Limb (tissue), 2 donors: Measurements from ENCODE around the gene BAIAP2L2.
"Not testable (repeated sequence)": the region's sequence is repeated elsewhere in the genome, so short reads cannot be mapped to it uniquely, and the experiment has no call there.

Experiments used
- DNase-seq, 2 donors: peaks; one replicate each; pipeline ENCODE4 v3.0.0-alpha.2; 2016; ENCODE audit errors: extremely low spot score in 2 of 2

The BAIAP2L2 gene

GRCh38 chr22:38127869-38128268 is 17.4 kb upstream of the BAIAP2L2 start:
- DNase-seq = no peak

GRCh38 chr22:38126928-38127668 is 16.6 kb upstream of the BAIAP2L2 start:
- DNase-seq = no peak

- no peak for DNase-seq
Observed at GRCh38 chr22:38125751-38126201, 15.3 kb upstream of the BAIAP2L2 start.

- DNase-seq = no peak
Observed at GRCh38 chr22:38125038-38125610, 14.6 kb upstream of the BAIAP2L2 start.

- peak in 1 of 2 donors; percentile 26 for DNase-seq
Observed at GRCh38 chr22:38124236-38124974, 13.9 kb upstream of the BAIAP2L2 start.

- DNase-seq = no peak
Observed at GRCh38 chr22:38122616-38123015, 12.1 kb upstream of the BAIAP2L2 start.

GRCh38 chr22:38120359-38121110 is 10.1 kb upstream of the BAIAP2L2 start:
- DNase-seq = peak in 1 of 2 donors; percentile 27

- DNase-seq = not testable (repeated sequence)
Observed at GRCh38 chr22:38118747-38119146, 8.3 kb upstream of the BAIAP2L2 start.

- DNase-seq = no peak
Observed at GRCh38 chr22:38118182-38118581, 7.7 kb upstream of the BAIAP2L2 start.

- DNase-seq = not testable (repeated sequence)
Observed at GRCh38 chr22:38117556-38117955, 7.1 kb upstream of the BAIAP2L2 start.

GRCh38 chr22:38115423-38116205 is 5.1 kb upstream of the BAIAP2L2 start:
- DNase-seq = no peak

- DNase-seq = peak; percentile 64 to 90
Observed at GRCh38 chr22:38114484-38115398, 4.3 kb upstream of the BAIAP2L2 start.

- DNase-seq = no peak
Observed at GRCh38 chr22:38112381-38112780, 1.9 kb upstream of the BAIAP2L2 start.

GRCh38 chr22:38111925-38112355 is 1.5 kb upstream of the BAIAP2L2 start:
- no peak for DNase-seq

- DNase-seq = no peak
Observed at GRCh38 chr22:38110863-38111852, 674 bp upstream of the BAIAP2L2 start.

- peak in 1 of 2 donors; percentile 48 for DNase-seq
Observed at GRCh38 chr22:38109371-38110001, 998 bp downstream of the BAIAP2L2 start.

- peak in 1 of 2 donors; percentile 21 for DNase-seq
Observed at GRCh38 chr22:38108561-38109319, 1.7 kb downstream of the BAIAP2L2 start.
